ENCODE data around the gene SYDE1. TPM values are rescaled to one million over a fixed set of nuclear protein-coding genes. Genes with fewer than 3 reads are reported as not detected.
A peak's percentile ranks its signal among the peaks of the same experiment; 100 is the strongest.

SYDE1 gene
- total RNA-seq, 1 experiment from 2014 or later: 4.4 TPM

GRCh38 chr19:15099017-15099582, 8.1 kb upstream of the SYDE1 start:
- Histone ChIP-seq H3K4me3 (ENCODE audit: low read depth, low read length) (no peak overlapping the region), H3K9me3 (peaks cover 10% of the 10 kb centered on the region), H3K4me1 (no peaks in the 10 kb centered on the region), H3K27me3 (replicated peaks; ENCODE audit: control insufficient read depth, insufficient read depth, low read length) (no peaks in the 10 kb centered on the region), H3K36me3 (ENCODE audit: control insufficient read depth, insufficient read depth, low read length) (no peaks in the 10 kb centered on the region)
- ChIA-PET POLR2A (no interaction called here), CTCF (no interaction called here)
- TF ChIP-seq CTCF (IDR thresholded peaks at IDR 0.05; ENCODE audit: insufficient read depth in 1 of 2, low read depth in 1 of 2, low read length in 1 of 2, severe bottlenecking in 1 of 2, unreplicated experiment in 1 of 2): no peak
- no peaks in the 10 kb centered on the region for H3K4me1 Mint-ChIP-seq (ENCODE audit: low read depth, unreplicated experiment)
- intact Hi-C loops (cut with micrococcal nuclease; ENCODE audit: unreplicated experiment): no loop called here
- no peak overlapping the region for H3K27ac Mint-ChIP-seq (ENCODE audit: unreplicated experiment)
- BruUV-seq (replicated peaks): no TSS peak
- H3K9me3 Mint-ChIP-seq (ENCODE audit: unreplicated experiment): peaks cover 20% of the 10 kb centered on the region
- no peaks in the 10 kb centered on the region for H3K27me3 Mint-ChIP-seq (ENCODE audit: insufficient read depth, unreplicated experiment)
- H3K4me3 Mint-ChIP-seq (ENCODE audit: unreplicated experiment): no peak overlapping the region
- no peaks in the 10 kb centered on the region for H3K36me3 Mint-ChIP-seq (ENCODE audit: insufficient read depth, unreplicated experiment)
- DNase-seq: no peak

- Mint-ChIP-seq H3K4me1 (ENCODE audit: low read depth, unreplicated experiment) (no peaks in the 10 kb centered on the region), H3K9me3 (ENCODE audit: unreplicated experiment) (peaks cover 28% of the 10 kb centered on the region), H3K27me3 (ENCODE audit: insufficient read depth, unreplicated experiment) (no peaks in the 10 kb centered on the region), H3K36me3 (ENCODE audit: insufficient read depth, unreplicated experiment) (no peaks in the 10 kb centered on the region), H3K27ac (ENCODE audit: unreplicated experiment) (no peak overlapping the region), H3K4me3 (ENCODE audit: unreplicated experiment) (no peak overlapping the region)
- intact Hi-C loops (cut with micrococcal nuclease; ENCODE audit: unreplicated experiment): no loop called here
- no peak overlapping the region for H3K4me3 ChIP-seq (ENCODE audit: low read depth, low read length)
- peak in 1 of 2 experiments; percentile 48 for DNase-seq
- ChIA-PET POLR2A (no interaction called here), CTCF (interaction anchor here (0.5 to 2.2 kb wide), 12 partner anchors 10 to 454 kb away, joined by 3 to 13 read pairs (median 4); partner anchors contain the start of gene AKAP8)
- H3K36me3 ChIP-seq (ENCODE audit: control insufficient read depth, insufficient read depth, low read length): no peaks in the 10 kb centered on the region
- TF ChIP-seq CTCF (IDR thresholded peaks at IDR 0.05; ENCODE audit: insufficient read depth in 1 of 2, low read depth in 1 of 2, low read length in 1 of 2, severe bottlenecking in 1 of 2, unreplicated experiment in 1 of 2): peak; percentile 48 to 59
- H3K4me1 ChIP-seq: no peaks in the 10 kb centered on the region
- no peaks in the 10 kb centered on the region for H3K27me3 ChIP-seq (replicated peaks; ENCODE audit: control insufficient read depth, insufficient read depth, low read length)
- BruUV-seq (replicated peaks): no TSS peak
- H3K9me3 ChIP-seq: peaks cover 12% of the 10 kb centered on the region
Observed at GRCh38 chr19:15101479-15102082, 5.6 kb upstream of the SYDE1 start.

GRCh38 chr19:15104003-15104402, 3.2 kb upstream of the SYDE1 start:
- TF ChIP-seq CTCF (IDR thresholded peaks at IDR 0.05; ENCODE audit: insufficient read depth in 1 of 2, low read depth in 1 of 2, low read length in 1 of 2, severe bottlenecking in 1 of 2, unreplicated experiment in 1 of 2): no peak
- Mint-ChIP-seq H3K36me3 (ENCODE audit: insufficient read depth, unreplicated experiment) (no peaks in the 10 kb centered on the region), H3K27ac (ENCODE audit: unreplicated experiment) (no peak overlapping the region), H3K27me3 (ENCODE audit: insufficient read depth, unreplicated experiment) (no peaks in the 10 kb centered on the region), H3K4me1 (ENCODE audit: low read depth, unreplicated experiment) (peaks cover 9% of the 10 kb centered on the region), H3K9me3 (ENCODE audit: unreplicated experiment) (peaks cover 28% of the 10 kb centered on the region), H3K4me3 (ENCODE audit: unreplicated experiment) (no peak overlapping the region)
- 0 out of 2 replicates have a peak, but pooled peaks cover 8% of the 10 kb centered on the region for H3K4me1 ChIP-seq
- intact Hi-C loops (cut with micrococcal nuclease; ENCODE audit: unreplicated experiment): no loop called here
- no peaks in the 10 kb centered on the region for H3K36me3 ChIP-seq (ENCODE audit: control insufficient read depth, insufficient read depth, low read length)
- H3K9me3 ChIP-seq: peaks cover 12% of the 10 kb centered on the region
- H3K4me3 ChIP-seq (ENCODE audit: low read depth, low read length): no peak overlapping the region
- no peaks in the 10 kb centered on the region for H3K27me3 ChIP-seq (replicated peaks; ENCODE audit: control insufficient read depth, insufficient read depth, low read length)
- CTCF ChIA-PET: no interaction called here
- no TSS peak for BruUV-seq (replicated peaks)
- DNase-seq: no peak
- POLR2A ChIA-PET: interaction anchor here (0.6 kb wide), 1 partner anchor 12 kb away, joined by 15 read pairs; no protein-coding TSS in a partner anchor
